Spleen (tissue), 11 donors: ENCODE measurements around the gene MBNL1. TPM values are rescaled to one million over a fixed set of nuclear protein-coding genes. Genes with fewer than 3 reads are reported as not detected.

Experiments
- DNase-seq: peaks from one replicate; pipeline ENCODE4 v3.0.0-alpha.2; 2020
- H3K27ac ChIP-seq, 8 donors: fragments of 200-600 bp; sonication (generic) in 7 of 8; 1 replicate in 4 of 8; 2 replicates in 4 of 8; pipeline versions ENCODE4 v1.5.0 to v1.8.0; 2016 to 2021; ENCODE audit warnings: inconsistent platforms in 4 of 8, mild to moderate bottlenecking in 4 of 8, moderate library complexity in 1 of 8
- H3K27me3 ChIP-seq, 7 donors: fragments of 200-600 bp; sonication (generic) in 6 of 7; replicated peaks in 1 of 7; 1 replicate in 4 of 7; 2 replicates in 3 of 7; pipeline versions ENCODE4 v1.5.0 to v1.8.0; 2016 to 2021; ENCODE audit warnings: inconsistent platforms in 3 of 7, mild to moderate bottlenecking in 1 of 7
- H3K36me3 ChIP-seq, 6 donors: fragments of 200-600 bp; sonication (generic) in 5 of 6; 1 replicate in 4 of 6; 2 replicates in 2 of 6; pipeline versions ENCODE4 v1.5.0 to v1.8.0; 2016 to 2021; ENCODE audit warnings: inconsistent platforms in 2 of 6
- H3K4me1 ChIP-seq, 6 donors: fragments of 200-600 bp; sonication (generic) in 5 of 6; 1 replicate in 3 of 6; 2 replicates in 3 of 6; pipeline versions ENCODE4 v1.5.0 to v1.8.0; 2016 to 2021; ENCODE audit warnings: inconsistent platforms in 3 of 6
- H3K4me3 ChIP-seq, 8 donors: fragments of 200-600 bp; sonication (generic) in 7 of 8; 1 replicate in 4 of 8; 2 replicates in 4 of 8; pipeline versions ENCODE4 v1.5.0 to v1.8.0; 2016 to 2021; ENCODE audit warnings: inconsistent platforms in 4 of 8, mild to moderate bottlenecking in 4 of 8, moderate library complexity in 2 of 8
- H3K9me3 ChIP-seq, 8 donors: fragments of 200-600 bp; sonication (generic) in 7 of 8; 1 replicate in 4 of 8; 2 replicates in 4 of 8; pipeline versions ENCODE4 v1.5.0 to v1.8.0; 2016 to 2021; ENCODE audit warnings: inconsistent platforms in 4 of 8
- POLR2A ChIP-seq, 3 donors: fragments of 450-650 bp; IDR thresholded peaks; one replicate each; pipeline ENCODE4 v1.5.1; 2017; ENCODE audit warnings: antibody characterized with exemption in 3 of 3, mild to moderate bottlenecking in 1 of 3
- POLR2AphosphoS5 ChIP-seq, 3 donors: sonication (generic); formaldehyde crosslinking; IDR thresholded peaks; one replicate each; pipeline ENCODE4 v1.5.1; 2017; ENCODE audit warnings: antibody characterized with exemption in 3 of 3
- WGBS, 5 donors: extraction: QIAGEN DNeasy Blood & Tissue Kit in 3 of 5; methylation state at CpG; one replicate each; pipeline versions ENCODE4 v1.1.5 to v1.1.7; 2013 to 2018; 5-methylcytosine and 5-hydroxymethylcytosine counted together
- intact Hi-C: fragments of 100-400 bp; cut with DNase I; formaldehyde crosslinking; loops from one replicate; pipeline ENCODE4 v1.15.0; 2023; ENCODE audit warnings: low total_unique reads
- polyA plus RNA-seq, 3 donors: library from polyadenylated mRNA; stranded (reverse); fragments of 200-250 nt; gene quantifications; one replicate each; pipeline ENCODE4 v1.2.1, GENCODE V29; 2013
- total RNA-seq, 7 donors: library from RNA; depleted of rRNA in 3 of 7; stranded (reverse); fragments of >200 nt in 3 of 7; fragmentation: NEBNext Ultra II Directional in 4 of 7; extraction: Animal tissue kit (Norgen Biotek cat#: 25700) in 4 of 7; gene quantifications; one replicate each; pipeline versions ENCODE4 v1.1.0 to v1.2.1, GENCODE V29; 2016 to 2021
- TF ChIP-seq, protein P1 (sequence below), 11 experiments: fragments of 200-600 bp in 7 of 11; fragments of 450-650 bp in 4 of 11; sonication (generic) in 4 of 11; IDR thresholded peaks in 8 of 11; conservative IDR thresholded peaks in 3 of 11; 1 replicate in 7 of 11; 2 replicates in 4 of 11; pipeline versions ENCODE4 v1.4.0 to v1.8.0; 2016 to 2021; ENCODE audit warnings: antibody characterized with exemption in 11 of 11, inconsistent platforms in 4 of 11, mild to moderate bottlenecking in 1 of 11
- donor health status: healthy with polysubstance abuse.
- donor health status: DM: no; HTN: no; CAD: no; lungs with moderate emphysema.
- donor health status: DM: no; HTN: no; CAD: no.
- donor health status: Bipolar disorder and iron deficiency.
- donor health status: healthy.
- donor health status: DM: no; HTN: no; CAD: no.
- donor health status: DM: yes; HTN: yes; CAD: no.

MBNL1 gene
- total and polyA plus RNA-seq, 10 donors = 64.7 to 491 (median 296) TPM

DNA sequence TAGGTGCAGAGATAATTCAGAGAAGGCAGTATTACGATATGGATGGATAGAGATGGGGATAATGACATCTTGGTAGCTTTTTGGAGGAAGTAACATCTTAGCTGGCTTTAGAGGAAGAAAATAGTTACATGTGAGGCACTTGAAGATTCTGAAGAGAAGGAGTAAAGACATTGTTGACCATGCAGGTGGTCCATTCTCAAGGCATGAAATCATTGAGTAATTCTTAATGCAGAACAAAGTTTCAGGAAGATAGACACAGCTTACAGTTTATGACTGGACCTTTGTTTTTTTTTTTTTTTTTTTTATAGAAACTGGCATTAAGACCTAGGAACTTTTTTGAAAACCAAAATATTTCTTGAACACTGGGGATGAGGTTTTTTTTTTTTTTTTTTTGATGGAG, 28.2 kb downstream of the MBNL1 start:
- 57 to 69% (median 67%) methylated on average over 1 of the region's 1 CpG for WGBS, 5 donors
- peak overlapping the region in 4 of 8 donors; percentile 79 to 87 (median 84) for H3K27ac ChIP-seq

DNA sequence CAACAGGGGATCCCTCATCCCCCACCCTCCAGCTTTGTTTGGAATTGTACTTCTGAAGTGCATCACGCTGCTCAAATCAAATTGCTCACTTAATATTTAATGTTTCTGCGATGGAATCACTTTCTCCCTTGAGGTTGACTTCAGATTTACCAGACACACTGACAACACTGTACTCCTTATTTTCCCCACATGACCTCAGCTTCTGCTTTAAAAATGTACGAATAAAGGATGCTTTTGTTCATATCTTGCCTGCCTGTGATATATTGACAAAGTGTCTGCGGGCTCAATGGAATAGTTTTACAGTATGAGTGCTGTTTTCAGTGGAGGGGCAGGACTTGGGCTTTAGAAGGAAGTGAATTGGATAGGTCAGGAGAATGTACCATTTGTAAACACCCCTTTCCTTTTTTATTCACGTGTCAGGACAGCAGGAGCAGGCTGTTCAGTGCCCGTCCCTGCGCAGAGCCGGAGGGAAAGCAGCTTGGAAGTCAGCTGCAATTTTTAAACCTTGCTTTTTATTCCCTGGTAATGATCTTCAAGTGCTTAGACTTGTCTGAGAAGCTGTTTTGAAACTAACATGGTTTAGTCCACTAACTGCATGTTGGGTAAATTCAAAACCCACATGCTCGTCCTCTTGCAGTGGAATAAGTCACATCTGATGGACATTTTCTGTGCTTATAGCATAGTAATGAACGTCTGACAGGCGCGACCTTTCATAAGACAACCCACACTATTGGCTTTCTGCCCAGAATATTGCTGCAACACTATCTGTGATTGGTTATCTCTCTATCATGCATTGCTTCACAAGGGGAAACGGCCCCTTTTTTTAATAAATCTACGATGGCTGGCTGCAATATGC, 29.9 kb downstream of the MBNL1 start:
- H3K4me1 ChIP-seq = peaks cover 64 to 100% (median 94%) of the 10 kb centered on the region in 6 donors
- H3K4me3 ChIP-seq = peak overlapping the region in 6 of 8 donors; percentile 15 to 64 (median 28)
- 11 to 26% (median 14%) methylated on average over 14 of the region's 14 CpGs for WGBS, 5 donors
- peak overlapping the region in 7 of 8 donors; percentile 63 to 87 (median 79) for H3K27ac ChIP-seq
- TF ChIP-seq POLR2A (IDR thresholded peaks at IDR 0.05) = no peak
- TF ChIP-seq POLR2AphosphoS5 (IDR thresholded peaks at IDR 0.05) = peak in 2 of 3 donors; percentile 23 to 69
- no peak for DNase-seq
- peaks cover 0 to 23% (median 13%) of the 10 kb centered on the region in 6 donors for H3K36me3 ChIP-seq
- intact Hi-C loops = no loop called here
- H3K9me3 ChIP-seq = no peaks in the 10 kb centered on the region
- H3K27me3 ChIP-seq = no peaks in the 10 kb centered on the region

More for the DNA sequence above, 28.2 kb downstream of the MBNL1 start:
- Histone ChIP-seq H3K9me3 (no peaks in the 10 kb centered on the region), H3K4me1 (peaks cover 65 to 100% (median 95%) of the 10 kb centered on the region in 6 donors), H3K4me3 (peak overlapping the region in 1 of 8 donors; percentile 3), H3K27me3 (no peaks in the 10 kb centered on the region), H3K36me3 (peaks cover 0 to 23% (median 13%) of the 10 kb centered on the region in 6 donors)
- no peak for DNase-seq
- intact Hi-C loops = no loop called here
- TF ChIP-seq, protein P1, sequence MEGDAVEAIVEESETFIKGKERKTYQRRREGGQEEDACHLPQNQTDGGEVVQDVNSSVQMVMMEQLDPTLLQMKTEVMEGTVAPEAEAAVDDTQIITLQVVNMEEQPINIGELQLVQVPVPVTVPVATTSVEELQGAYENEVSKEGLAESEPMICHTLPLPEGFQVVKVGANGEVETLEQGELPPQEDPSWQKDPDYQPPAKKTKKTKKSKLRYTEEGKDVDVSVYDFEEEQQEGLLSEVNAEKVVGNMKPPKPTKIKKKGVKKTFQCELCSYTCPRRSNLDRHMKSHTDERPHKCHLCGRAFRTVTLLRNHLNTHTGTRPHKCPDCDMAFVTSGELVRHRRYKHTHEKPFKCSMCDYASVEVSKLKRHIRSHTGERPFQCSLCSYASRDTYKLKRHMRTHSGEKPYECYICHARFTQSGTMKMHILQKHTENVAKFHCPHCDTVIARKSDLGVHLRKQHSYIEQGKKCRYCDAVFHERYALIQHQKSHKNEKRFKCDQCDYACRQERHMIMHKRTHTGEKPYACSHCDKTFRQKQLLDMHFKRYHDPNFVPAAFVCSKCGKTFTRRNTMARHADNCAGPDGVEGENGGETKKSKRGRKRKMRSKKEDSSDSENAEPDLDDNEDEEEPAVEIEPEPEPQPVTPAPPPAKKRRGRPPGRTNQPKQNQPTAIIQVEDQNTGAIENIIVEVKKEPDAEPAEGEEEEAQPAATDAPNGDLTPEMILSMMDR (IDR thresholded peaks at IDR 0.05 in 8 of 11, conservative IDR thresholded peaks at IDR 0.05 in 3 of 11) = no peak
- TF ChIP-seq POLR2A (IDR thresholded peaks at IDR 0.05) = no peak
- no peak for TF ChIP-seq POLR2AphosphoS5 (IDR thresholded peaks at IDR 0.05)

DNA sequence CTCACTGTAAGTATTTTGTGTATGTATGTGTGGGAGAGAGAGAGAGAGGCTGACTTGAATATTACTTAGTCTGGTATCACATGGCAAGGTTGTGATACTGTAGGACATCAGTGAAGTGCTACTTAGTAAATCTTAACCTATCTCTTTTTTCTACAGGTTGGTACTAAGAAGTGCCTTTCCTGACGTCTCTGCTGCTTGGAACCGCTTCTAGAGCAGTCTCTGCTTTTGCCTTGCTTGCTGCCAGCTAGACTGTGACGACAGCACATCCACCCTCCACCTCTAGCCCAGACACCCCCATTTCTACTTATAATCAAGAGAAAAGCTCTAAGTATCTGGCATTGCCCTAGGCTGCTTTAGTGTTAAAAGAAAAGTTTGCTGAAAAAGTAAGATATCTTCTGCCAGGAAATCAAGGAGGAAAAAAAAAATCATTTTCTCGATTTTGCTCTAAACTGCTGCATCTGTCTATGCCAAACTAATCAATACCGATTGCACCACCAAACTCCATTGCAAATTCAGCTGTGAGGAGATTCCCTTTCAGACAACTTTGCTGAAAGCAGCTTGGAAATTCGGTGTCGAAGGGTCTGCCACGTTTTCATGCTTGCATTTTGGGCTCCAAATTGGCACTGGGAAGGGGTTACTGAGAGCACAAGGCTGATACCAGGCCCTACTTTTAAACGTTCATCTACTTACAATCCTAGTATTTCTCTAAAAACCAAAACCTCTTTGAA, 30.7 kb downstream of the MBNL1 start:
- no peak for DNase-seq
- Histone ChIP-seq H3K27me3 (no peaks in the 10 kb centered on the region), H3K36me3 (peaks cover 0 to 23% (median 13%) of the 10 kb centered on the region in 6 donors), H3K9me3 (no peaks in the 10 kb centered on the region), H3K4me3 (peak overlapping the region in 6 of 8 donors; percentile 15 to 64 (median 28)), H3K27ac (peak overlapping the region; percentile 5 to 87 (median 74)), H3K4me1 (peaks cover 62 to 100% (median 97%) of the 10 kb centered on the region in 6 donors)
- no peak for TF ChIP-seq POLR2AphosphoS5 (IDR thresholded peaks at IDR 0.05)
- intact Hi-C loops = no loop called here
- WGBS, 5 donors = 47 to 61% (median 55%) methylated on average over 9 of the region's 9 CpGs

DNA sequence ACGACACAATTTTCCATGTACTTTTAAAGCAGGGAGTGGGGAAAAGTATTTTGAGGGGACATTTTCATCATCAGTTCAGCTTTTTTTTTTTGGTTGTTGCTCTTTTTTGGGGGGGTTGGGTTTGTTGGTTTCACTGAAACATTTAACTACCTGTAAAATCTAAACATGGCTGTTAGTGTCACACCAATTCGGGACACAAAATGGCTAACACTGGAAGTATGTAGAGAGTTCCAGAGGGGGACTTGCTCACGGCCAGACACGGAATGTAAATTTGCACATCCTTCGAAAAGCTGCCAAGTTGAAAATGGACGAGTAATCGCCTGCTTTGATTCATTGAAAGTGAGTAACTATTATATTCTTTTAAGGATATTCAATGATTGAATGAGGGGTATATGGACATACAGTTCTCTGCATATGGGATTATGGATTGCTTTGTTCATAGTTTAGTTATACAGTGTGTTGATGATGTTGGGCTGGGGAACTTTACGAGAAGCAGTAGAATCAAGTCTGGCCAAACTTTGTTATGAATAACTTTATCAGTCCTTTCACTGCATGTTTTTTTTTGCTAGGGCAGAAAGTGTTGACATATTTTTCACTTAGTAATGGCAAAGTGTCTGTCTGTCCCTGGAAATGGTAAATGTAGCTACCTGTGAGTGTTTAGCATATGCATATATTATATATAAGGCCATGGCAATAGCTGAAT, 31.5 kb downstream of the MBNL1 start:
- intact Hi-C loops = no loop called here

More for the DNA sequence above, 31.5 kb downstream of the MBNL1 start:
- 83 to 91% (median 87%) methylated on average over 8 of the region's 8 CpGs for WGBS, 5 donors
- DNase-seq = no peak
- peak overlapping the region in 4 of 8 donors; percentile 7 to 85 (median 40) for H3K27ac ChIP-seq
- H3K27me3 ChIP-seq = no peaks in the 10 kb centered on the region
- peaks cover 0 to 23% (median 13%) of the 10 kb centered on the region in 6 donors for H3K36me3 ChIP-seq
- H3K9me3 ChIP-seq = no peaks in the 10 kb centered on the region
- TF ChIP-seq POLR2A (IDR thresholded peaks at IDR 0.05) (no peak), POLR2AphosphoS5 (IDR thresholded peaks at IDR 0.05) (no peak)
- TF ChIP-seq, protein P1 (IDR thresholded peaks at IDR 0.05 in 8 of 11, conservative IDR thresholded peaks at IDR 0.05 in 3 of 11) = no peak
- peak overlapping the region in 1 of 8 donors; percentile 64 for H3K4me3 ChIP-seq
- H3K4me1 ChIP-seq = peaks cover 62 to 100% (median 99%) of the 10 kb centered on the region in 6 donors
